EH (cell line): ENCODE measurements around the gene TMEM95.

Experiments used
- DNase-seq: peaks from one replicate; pipeline ENCODE4 v3.0.0-alpha.2; 2015; ENCODE audit warnings: low read depth

TMEM95 gene

DNA sequence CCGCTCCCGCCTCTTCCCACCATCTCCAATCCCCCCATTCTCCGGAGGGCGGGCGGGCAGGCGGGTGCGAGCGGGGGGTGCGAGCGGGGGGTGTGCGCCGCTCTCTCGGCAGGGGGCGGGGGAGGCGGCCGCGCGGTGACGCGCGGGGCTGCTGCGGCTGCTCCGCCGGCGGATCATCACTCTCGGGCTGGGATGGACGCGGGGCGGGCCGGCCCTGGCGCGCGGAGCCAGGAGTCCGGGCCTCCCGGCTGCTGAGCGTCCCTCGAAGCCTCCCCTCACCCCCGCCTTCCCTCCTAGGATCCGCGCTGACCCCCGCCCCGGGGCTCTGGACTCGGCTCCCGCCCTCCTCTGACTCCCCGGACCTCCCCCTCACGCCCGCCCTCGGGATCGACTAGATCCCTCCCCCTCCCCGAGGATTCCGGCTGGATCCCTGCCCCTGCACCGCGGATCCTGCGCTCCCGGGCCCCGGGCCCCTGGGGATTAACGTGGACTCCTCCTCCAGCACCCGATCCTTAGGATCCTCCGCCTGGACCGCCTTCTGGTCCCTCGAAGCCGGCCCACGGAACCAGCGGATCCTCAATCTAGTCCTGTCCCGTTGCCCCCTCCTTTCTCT is 49.9 kb downstream of the TMEM95 start:
- DNase-seq, result no peak

DNA sequence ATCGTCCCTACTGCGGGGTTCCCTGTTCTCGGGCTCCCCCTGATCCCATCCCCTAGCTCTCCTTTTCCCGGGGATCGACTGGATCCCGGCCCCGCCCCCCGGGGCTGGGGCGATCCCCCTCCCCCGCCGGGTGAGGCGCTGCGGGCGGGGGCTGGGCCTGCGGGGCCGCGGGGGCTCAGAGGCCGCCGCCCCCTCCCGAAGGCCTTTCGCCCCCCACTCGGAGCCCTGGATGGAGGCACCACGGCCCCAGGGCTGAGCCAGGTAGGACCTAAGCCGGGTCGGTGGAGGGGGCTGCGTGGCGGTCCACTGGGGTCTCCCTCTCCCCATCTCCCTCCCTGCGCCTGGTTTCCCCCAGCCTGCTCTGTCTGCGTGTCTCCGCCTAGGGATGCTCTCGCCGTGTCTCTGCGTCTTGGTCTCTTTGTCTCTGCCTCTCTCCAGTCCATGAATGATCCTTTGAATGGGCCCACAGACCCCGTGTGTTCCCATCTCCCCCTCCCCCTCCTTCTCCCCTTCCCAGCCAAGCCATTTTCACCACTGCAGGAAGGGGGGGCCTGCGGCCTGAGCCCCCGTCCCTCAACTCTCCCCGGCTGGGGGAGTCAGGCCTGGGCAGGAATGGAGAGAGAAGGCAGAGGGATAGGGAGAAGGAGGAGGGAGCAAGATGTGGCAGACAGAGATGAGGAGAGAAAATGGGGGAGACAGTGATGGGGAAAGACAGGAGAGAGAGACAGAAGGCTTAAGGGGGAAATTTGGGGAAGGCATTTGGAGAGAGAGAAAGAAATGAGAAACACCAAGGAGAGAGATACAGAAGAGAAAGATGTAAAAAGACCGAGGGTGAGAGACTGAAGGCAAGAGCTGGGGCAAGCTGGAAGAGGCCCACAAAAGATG is 50.6 kb downstream of the TMEM95 start:
- DNase-seq, result no peak

DNA sequence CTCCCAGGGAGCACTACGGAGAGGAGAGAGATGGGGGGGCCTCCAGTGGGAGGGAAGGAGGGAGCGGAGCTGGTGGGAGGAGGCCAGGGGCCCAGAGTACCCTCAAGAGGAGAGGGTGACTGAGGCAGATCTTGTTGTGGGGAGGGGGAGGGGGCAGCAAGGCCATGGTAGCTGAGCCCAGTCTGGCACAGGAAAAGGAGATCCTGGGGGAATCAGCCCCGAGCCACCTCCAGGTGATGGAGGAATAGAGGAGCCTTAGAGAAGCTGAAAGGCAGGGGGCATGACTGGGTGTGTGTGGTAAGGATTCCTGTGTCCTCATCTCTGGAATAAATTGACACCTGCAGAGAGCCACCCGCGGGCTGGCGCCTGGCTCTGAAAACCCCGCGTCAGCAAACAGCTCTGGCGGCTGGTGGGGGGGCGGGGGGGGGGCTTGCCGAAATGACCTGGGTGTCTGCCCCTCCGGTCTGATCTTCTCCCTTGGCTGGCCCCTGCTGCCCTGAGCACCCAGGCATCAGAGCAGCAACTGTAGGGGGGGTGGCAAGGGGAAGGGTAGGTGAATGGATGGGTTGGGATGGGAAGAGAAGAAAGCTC is 51.4 kb downstream of the TMEM95 start:
- DNase-seq, result no peak
